Right lobe of liver (tissue), 4 donors: ENCODE results near the gene EPS8L2.

ENCODE experiments used
- CTCF ChIP-seq, 4 donors: fragments of 200-600 bp in 3 of 4; fragments of 450-650 bp in 1 of 4; IDR thresholded peaks; one replicate each; pipeline versions ENCODE4 v1.5.1 to v1.8.0; 2016 to 2022; ENCODE audit warnings: antibody characterized with exemption in 4 of 4, mild to moderate bottlenecking in 2 of 4
- POLR2A ChIP-seq: fragments of 450-650 bp; IDR thresholded peaks from one replicate; pipeline ENCODE4 v1.6.1; 2017; ENCODE audit warnings: antibody characterized with exemption, mild to moderate bottlenecking
- donor health status: DM: no; HTN: no; CAD: no.
- donor health status: DM: no; HTN: no; CAD: no.
- donor health status: DM: no; HTN: yes; CAD: no.

DNA sequence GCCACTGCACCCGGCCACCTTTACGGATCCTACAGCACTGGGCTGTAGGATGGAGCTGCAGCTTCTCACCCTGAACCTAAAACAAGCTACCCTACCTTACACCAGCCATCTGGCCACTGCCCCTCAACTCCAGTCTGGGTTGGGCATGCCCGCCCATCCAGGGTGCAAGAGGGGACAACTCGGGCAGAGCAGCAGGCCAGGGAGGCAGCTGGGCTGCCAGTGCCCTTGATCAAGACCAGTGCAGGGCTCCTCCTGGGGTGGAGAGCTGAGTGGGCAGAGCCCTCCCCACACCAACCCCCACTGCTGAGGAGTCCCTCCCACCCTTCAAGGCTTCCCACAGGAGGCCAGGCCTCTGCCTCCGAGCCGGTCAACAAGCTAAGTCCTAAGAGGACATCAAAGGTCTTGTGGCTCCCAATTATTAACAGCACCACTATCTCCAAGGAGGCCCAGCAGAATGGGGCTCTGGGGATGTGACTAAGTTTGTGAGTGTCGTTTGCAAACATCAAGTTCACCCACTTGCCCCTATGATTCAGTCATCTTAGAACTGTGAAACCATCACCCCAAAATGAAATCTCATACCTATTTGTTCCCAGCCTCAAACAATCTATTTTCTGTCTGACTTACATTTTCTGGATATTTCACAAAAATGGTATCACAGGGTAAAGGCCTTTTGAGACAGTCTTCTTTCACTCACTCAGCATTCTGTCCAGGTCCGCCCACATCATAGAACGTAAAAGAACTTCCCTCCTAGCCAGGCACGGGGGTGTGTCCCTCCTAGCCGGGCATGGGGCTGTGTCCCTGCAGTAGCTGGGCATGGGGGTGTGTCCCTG is 60.3 kb downstream of the EPS8L2 start:
- TF ChIP-seq CTCF (IDR thresholded peaks at IDR 0.05) (no peak), POLR2A (no peak)
